HG03280 (cell line): ENCODE results near the gene PACRG.

Source experiments
- ATAC-seq: cut with Tn5 transposase; IDR thresholded peaks from one replicate; pipeline ENCODE4 v1.9.1; 2021; ENCODE audit warnings: mild to moderate bottlenecking, moderate library complexity; ENCODE audit not compliant: unreplicated experiment

PACRG gene

GRCh38 chr6:163190786-163191185 lies 463.0 kb downstream of the PACRG start:
- no peak for ATAC-seq

- no peak for ATAC-seq
Measured at GRCh38 chr6:163191704-163192537, 464.1 kb downstream of the PACRG start.

- no peak for ATAC-seq
Measured at GRCh38 chr6:163192591-163192990, 464.8 kb downstream of the PACRG start.

DNA sequence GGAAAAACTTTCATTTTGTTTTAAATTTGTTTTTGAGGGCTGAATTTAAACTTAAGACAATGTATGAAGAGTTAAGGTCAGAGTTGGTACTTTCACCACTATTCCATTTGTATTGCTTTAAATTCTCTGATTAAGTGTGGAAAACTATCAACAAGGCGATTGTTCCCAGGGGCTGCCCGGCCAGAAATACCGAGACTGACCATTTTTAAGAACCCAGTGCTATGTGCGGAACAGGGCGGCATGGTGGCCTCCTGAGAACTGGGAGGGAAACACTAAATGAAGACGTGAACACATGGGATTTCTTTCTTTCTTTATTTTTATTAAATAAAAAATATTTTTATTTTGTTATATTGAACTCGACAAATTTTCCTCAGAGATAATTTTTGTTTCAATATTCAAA lies 465.6 kb downstream of the PACRG start:
- ATAC-seq: no peak

DNA sequence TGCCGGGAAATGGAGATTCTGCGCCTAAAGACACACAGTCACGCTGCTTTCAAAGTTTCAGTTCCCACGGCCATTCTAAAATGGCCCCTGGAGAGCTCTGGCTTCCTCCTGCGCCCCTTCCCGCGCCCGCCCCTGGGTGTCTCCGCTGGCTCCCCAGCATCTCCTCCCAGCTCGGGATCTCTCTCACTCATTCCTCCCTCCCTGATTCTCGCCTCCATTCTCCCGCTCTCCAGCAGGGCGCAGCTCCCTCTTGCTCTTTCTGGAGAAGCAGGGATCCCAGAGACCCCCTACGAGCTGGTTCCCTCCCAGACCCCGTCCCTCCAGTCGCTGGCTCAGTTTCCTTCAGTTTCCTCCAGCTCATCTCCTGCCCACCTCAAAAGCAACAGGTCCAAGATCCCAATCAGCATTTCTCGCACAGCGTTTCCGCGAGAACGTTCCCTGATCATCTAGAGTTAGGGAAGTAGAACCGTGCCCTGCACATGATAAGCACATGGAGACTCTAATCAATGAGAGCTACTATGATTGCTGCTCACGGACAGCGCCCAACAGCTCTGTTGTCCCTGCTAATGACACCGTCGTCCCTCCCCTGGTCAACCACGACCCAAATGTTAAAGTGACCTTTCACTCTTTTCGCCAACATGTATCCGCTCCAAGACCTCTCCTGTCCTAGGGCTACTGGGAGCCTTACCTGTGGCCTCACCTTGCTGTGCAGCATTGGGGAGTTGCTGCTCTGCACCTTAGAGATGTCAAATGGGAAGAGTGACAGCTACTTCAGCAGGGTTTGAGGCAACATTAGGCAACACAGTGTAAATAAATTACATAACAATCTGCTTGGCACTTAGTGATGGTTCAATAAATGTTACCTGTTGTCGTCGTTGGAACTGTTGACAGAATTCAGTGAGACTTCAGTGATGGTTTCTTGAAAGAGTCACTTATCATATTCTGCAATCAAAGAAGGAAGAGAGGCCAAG lies 468.2 kb downstream of the PACRG start:
- ATAC-seq: no peak

DNA sequence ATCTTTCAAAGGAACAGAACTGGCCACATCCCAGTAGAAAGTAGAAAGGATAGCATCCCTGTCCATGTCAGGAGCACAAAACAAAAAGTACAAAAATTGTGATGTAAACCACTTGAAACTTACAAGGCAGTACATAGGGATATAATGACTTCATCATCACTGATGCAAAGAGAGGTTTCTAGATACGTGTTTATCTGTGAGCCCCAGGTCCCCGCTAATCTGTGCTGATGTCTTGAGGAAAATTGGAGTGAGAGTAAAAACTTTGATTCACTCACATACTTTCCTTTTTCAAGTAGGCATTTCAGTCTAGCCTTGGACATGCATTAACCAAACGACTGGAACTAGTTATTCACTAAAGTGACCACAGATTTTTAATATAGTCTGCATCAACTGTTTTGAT lies 470.1 kb downstream of the PACRG start:
- ATAC-seq: no peak

DNA sequence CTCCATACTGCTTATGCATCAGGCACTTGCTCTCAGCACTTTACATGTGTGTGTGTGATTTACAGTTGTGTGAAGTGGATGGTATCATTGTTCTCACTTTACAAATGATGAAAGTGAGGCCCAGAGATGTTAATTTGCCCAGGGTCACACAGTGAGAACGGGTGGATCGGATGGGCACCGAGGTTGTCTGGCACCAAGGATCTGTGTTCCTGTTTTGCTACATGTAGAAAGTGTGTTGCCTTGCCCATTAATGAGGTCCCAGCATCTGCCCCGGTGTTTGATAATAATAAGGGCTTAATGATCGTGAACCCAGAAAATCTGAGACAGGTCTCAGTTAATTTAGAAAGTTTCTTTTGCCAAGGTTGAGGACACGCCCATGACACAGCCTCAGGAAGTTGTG lies 470.6 kb downstream of the PACRG start:
- no peak for ATAC-seq

- no peak for ATAC-seq
Measured at GRCh38 chr6:163199371-163199770, 471.6 kb downstream of the PACRG start.

DNA sequence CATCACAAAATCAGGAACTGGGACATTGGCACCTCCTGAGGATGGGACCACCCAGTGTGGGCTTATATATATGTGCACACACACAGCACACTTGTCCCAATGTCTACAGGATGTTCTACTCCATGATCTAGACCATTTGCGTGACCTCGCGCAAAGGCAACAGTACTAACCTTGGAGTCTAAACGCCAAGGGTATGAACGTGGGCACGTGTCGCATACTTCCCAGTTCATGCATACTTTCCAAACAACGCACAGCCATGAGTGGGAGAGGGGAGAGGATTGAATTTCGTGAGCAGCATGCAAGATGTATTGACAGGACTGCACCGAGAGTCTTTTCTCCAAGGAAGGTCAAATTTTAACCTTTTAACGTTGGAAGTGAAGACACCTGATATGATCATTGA lies 472.5 kb downstream of the PACRG start:
- ATAC-seq: no peak

- ATAC-seq: no peak
Measured at GRCh38 chr6:163200694-163201093, 472.9 kb downstream of the PACRG start.

DNA sequence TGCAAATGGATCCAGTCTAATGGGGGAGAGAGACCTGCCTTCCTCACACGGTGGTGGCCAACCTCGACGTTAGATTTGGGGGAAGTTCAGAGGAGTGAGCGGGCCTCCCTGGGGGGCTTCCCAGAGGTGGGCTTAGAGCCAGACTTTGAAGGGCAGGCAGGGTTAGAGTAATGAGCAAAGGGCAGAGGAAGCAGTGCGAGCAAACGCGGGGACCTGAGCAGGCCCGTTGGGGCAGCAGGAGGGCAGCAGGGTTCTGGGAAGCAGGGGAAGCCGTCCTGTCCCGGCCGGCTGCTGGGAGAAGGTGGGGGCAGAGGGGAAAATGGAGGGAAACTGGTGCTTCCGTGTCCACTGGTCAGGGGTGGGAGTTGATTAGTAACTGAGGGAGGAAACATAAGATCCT lies 474.1 kb downstream of the PACRG start:
- no peak for ATAC-seq

DNA sequence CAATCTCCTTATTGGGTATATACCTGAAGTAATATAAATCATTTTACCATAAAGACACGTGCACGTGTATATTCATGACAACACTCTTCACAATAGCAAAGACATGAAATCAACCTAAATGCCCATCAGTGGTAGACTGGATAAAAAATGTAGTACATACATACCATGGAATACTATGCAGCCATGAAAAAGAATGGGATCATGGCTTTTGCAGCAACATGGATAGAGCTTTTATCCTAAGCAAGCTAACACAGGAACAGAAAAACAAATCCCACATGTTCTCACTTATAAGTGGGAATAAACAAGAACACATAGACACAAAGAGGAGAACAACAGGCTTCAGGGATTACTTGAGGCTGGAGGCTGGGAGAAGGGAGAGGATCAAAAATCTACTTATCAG lies 478.4 kb downstream of the PACRG start:
- ATAC-seq: no peak

DNA sequence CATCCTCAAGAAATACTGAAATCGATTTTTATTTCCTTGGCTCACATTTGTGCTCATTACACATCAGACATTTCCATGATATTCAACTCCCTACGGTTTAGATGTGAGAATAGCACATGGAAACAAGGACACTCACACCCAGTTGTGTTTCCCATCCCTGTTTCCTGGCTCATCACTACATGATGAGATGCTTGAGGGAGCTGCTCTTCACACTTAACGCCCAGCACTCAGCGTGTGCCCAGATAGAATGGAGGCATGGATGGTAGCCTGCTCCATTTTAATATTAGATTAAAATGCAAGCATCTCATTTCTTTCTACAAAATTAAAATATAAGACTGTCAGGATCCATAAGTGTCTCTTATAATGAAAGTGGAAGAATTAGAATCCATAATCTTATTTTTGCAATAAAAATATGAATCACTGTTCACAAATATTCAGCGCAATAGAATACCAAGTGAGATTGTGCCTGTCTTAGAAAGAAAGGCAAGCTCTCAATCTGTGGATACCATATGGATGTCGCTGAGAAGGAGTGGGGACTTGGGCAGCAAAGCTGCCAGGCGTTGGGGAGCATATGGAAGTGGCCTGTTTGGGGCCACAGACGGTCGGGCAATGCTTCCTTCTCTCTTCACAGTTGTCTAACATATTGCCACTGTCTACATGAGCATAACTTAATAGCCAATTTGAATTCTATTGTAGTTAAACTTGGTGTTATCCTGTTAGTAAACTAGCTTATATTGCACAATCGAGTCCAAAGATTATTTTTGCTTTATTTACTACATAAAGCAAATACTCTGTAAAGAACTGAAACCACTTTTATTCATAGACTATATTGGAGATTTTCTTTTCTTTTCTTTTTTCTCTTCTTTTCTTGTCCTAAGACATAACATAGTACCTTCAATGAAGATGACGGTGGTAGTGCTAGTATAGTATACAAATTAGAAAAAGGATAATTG lies 479.9 kb downstream of the PACRG start:
- no peak for ATAC-seq

DNA sequence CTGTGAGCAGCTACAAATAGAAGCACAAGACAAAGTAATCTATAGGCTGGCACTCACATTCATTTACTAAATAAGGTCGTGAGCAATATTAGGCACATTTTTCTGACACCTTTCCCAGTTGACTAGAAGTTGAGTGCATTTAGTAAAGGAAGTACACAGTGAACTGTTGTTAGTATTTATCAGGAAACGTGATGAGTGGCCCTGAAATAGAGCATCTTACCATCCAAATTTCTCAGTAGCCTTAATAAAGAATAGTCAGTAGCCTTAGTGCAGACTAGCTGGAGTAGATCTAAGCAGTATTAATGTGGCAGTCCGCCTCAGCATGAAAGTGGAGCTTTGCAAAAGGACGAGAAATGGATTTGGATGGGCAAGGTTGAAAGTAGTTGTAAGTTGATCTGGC lies 481.2 kb downstream of the PACRG start:
- no peak for ATAC-seq

DNA sequence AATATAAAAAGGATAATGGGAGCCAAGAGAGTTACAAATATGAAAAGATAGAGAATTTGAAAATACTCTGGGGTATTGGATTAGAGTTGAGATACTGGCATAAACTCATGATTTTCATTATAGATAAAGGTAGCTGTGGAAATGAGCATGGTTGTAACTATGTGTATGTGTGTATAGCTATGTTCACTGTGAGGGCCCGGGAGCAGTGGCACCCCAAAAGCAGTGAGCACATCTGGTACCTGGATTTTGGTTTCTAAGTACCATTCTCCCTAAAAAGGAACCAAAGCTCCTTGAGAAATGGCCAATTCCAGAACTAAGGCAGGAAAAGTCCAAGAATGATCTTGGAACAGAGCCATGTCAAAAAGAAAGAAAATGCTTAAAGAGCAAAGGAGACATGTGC lies 484.3 kb downstream of the PACRG start:
- no peak for ATAC-seq

DNA sequence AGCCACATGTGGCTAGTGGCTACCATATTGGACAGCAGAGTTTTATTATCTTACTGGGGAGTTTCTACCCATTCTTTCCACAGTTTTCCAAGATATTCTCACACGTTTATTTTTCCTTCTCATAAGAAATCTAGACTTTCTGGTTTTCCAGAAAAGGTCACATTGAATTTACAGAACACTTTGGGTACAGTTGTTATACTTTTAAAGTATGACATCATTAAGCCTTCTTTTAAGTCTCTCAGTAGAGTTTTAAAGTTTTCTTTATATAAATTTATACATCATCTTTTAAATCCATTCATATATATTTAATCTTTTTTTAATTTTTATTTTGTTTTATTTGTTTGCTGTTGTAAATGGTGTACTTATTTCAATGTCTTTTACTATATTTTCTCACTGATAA lies 486.5 kb downstream of the PACRG start:
- ATAC-seq: no peak

DNA sequence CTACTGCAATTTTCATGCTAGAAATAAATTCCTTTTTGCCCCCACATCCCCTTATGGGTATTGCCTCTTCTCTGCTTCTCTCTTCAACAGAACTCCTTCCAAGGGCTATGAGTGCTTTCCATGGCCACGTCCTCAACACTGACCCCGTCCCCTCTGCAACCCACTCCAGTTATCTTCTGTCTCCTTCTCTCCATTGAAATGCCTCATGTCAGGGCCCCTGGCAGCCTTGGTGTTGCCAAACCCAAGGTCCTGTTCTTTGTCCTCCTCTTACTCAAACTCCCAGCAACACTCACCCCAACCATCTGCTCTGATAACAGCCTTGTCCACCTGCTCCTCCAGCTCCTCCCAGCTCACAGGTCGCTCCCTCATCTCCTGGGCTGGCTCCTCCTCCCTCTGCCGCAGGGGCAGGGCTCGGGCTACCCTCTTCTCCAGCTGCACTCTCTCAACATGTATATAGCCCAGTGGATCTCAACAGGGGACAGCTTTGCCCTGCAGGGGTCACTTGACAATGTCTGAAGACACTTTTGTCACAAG lies 490.7 kb downstream of the PACRG start:
- no peak for ATAC-seq

DNA sequence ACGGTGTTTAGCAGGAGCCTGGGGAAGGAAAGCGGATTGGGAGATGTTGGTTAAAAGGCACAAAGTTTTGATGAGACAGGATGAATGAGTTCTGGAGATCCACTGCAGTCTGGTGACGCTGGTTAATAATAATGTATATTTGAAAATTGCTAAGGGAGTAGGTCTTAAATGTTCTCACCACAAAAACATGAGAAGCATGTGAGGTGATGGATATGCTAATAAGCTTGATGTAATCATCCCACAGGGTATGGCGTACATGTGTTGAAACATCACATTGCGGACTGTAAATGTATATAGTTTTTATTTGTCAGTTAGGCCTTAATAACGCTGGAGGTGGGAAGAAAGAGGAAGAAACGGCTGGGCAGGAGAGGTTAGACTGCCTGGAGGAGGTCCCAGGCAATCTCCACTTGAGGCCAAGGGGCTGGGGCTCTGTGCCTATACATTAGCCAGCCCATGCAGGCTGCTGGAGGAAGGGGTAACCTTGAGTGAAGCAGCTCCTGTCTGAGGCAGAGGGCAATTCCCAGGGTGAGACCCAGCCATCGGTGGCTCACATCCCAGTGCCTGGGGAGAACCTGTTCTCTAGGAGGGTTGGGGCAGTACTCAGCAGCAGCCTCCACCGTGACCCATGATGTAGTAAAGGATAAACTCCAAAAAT lies 498.5 kb downstream of the PACRG start:
- ATAC-seq: no peak

DNA sequence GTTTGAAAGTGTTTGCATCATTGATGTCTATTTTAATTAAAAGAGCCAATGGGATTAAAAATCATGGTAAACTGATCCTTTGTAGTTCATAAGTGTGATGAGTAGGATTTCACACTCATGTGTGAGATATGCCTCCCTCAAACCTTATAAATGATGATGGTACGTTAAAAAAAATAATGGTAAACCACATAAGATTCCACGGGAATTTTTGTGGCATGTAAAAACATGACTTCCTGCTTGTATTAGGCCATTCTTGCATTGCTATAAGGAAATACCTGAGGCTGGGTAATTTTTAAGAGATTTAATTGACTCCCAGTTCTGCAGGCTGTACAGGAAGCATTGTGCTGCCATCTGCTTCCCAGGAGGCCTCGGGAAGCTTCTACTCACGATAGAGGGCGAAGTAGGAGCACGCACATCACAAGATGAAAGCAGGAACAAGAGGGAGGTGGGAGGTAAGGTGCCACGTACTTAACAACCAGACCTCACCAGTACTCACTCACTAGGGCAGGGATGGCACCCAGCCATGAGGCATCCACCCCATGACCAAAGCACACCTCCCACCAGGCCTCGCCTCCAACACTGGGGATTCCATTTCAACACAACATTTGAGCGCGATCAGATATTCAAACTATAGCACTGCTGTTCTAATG lies 499.2 kb downstream of the PACRG start:
- no peak for ATAC-seq

DNA sequence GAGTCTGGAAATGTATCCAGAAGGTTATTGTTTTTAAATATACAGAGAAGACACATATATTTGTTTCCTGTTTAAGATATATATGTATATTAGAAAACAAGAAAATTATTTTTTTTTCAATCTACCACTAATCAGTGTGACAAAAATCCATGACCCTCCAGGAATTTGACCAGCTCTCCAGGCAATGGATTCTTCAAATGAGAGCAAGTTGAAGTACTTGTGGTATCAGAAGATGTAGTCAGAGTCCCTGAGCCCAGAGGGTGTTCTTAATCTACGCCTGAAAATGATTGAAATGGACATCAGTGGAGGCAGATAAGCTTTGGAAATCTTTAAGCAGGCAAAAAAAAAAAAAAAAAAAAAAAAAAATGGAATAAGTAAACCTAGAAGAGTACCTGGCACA lies 500.3 kb downstream of the PACRG start:
- ATAC-seq: no peak
